AG04450 (cell line): ENCODE results near the gene CAPG. TPM values are rescaled to one million over a fixed set of nuclear protein-coding genes. Genes with fewer than 3 reads are reported as not detected.
A peak's percentile ranks its signal among the peaks of the same experiment; 100 is the strongest.

Source experiments
- CTCF ChIA-PET: fragments of 300-600, 350-600 bp; formaldehyde crosslinking; extraction: SDS; loops from one replicate; lab custom pipeline; 2022; ENCODE audit warnings: antibody characterized with exemption, inconsistent platforms; lab: Charles Lee
- POLR2A ChIA-PET: fragments of 350-600 bp; formaldehyde crosslinking; extraction: SDS; loops from one replicate; lab custom pipeline; 2021; ENCODE audit warnings: antibody characterized with exemption, inconsistent platforms; lab: Yijun Ruan, JAX
- DNase-seq: peaks from one replicate; pipeline ENCODE4 v3.0.0-alpha.2; 2011; ENCODE audit warnings: low read depth, low spot score
- H3K27ac ChIP-seq: one replicate; pipeline ENCODE4 v1.5.1; 2012; ENCODE audit warnings: low read depth, low read length, control low read depth
- H3K27me3 ChIP-seq: one replicate; pipeline ENCODE4 v1.6.0; 2012; ENCODE audit warnings: low read length; ENCODE audit not compliant: control insufficient read depth, insufficient read depth
- H3K4me3 ChIP-seq: 2 replicates; pipeline ENCODE4 v1.5.1; 2011; ENCODE audit warnings: mild to moderate bottlenecking, low read depth, low read length, control low read depth
- H3K9me3 ChIP-seq: 2 replicates; pipeline ENCODE4 v1.5.1; 2012; ENCODE audit warnings: low read length; ENCODE audit not compliant: control insufficient read depth, insufficient read depth
- CTCF ChIP-seq: IDR thresholded peaks from 2 replicates; pipeline ENCODE4 v1.5.1; 2011; ENCODE audit warnings: low read depth, low read length, control low read depth, inconsistent platforms
- polyA plus RNA-seq: library from polyadenylated mRNA; depleted of rRNA; stranded (reverse); fragments of >200 nt; gene quantifications from 2 replicates; pipeline ENCODE4 v1.2.3, GENCODE V29; 2011; rRNA removed
- small RNA-seq: library from RNA; depleted of rRNA; stranded (forward); fragments of <200 nt; gene quantifications from one replicate; pipeline ENCODE3, GENCODE V24; 2012; ENCODE audit warnings: low read depth; ENCODE audit not compliant: insufficient read length

The CAPG gene
- polyA plus RNA-seq, 1 experiment = 70.5 TPM

DNA sequence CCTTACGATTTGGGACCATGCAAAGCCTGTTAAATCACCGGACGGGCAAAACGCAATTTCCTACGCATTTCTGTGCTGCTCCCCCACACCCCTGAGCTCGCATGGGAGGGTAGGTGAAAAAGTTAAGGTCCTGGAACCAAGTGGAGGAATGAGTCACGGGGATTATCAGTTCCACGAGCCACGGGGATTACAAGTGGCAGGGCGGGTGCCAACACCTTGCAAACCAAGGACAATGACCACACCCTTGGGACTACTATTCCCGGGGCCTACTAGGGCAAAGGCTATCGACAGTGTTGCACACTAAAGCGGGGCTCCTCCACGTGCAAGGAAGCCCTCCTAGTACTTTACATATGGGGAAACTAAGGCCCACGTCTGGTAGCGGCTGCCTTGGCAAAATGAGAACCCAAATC is 56.3 kb downstream of the CAPG start:
- POLR2A ChIA-PET = interaction anchor here (0.9 to 2.7 kb wide), 16 partner anchors 8 to 258 kb away, joined by 3 to 23 read pairs (median 4); partner anchors contain the start of genes C2orf68, MAT2A, RNF181 and SH2D6
- Histone ChIP-seq H3K9me3 (no peaks in the 10 kb centered on the region), H3K4me3 (peak overlapping the region; percentile 65), H3K27me3 (no peaks in the 10 kb centered on the region), H3K27ac (peak overlapping the region; percentile 47)
- CTCF ChIA-PET = interaction anchor here (0.6 to 1.6 kb wide), 4 partner anchors 69 to 200 kb away, joined by 3 to 8 read pairs (median 4); no protein-coding TSS in a partner anchor
- no peak for DNase-seq
- no peak for TF ChIP-seq CTCF

DNA sequence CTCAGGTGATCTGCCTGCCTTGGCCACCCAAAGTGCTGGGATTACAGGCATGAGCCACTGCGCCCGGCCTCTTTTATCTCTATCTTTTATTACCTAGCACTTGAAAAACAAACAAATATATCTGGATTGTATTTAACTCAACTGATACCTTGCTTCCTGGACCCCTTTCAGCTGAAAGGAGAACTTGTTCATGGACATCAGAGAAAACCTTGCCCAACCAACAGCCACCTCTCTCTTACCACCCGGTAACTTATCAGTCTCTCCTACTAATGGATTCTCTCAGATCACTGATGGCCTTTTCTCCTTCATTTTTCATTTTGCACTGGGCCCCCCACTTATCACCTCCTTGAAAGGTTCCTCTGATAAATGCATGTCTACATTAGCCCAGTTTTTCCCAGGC is 62.6 kb downstream of the CAPG start:
- POLR2A ChIA-PET = no interaction called here
- no peak overlapping the region for H3K27ac ChIP-seq
- H3K4me3 ChIP-seq = no peak overlapping the region
- H3K27me3 ChIP-seq = no peaks in the 10 kb centered on the region
- no peak for DNase-seq
- TF ChIP-seq CTCF = no peak
- CTCF ChIA-PET = no interaction called here
- H3K9me3 ChIP-seq = no peaks in the 10 kb centered on the region

Small RNA genes lying within 50 kb of the gene (small RNA-seq; reads per million reads assigned to genes)
- gene AC062037.1 = not detected
- gene AC062037.2 = not detected
- gene RF00019 = not detected
- not detected for gene RN7SL113P
- not detected for gene RN7SL251P

Other genes starting within 250 kb of the CAPG start
- 121 and 155 TPM in 2 replicates for gene TGOLN2, start 82.4 kb downstream of the CAPG start, polyA plus RNA-seq
- 35.5 and 38.0 TPM in 2 replicates for gene RETSAT, start 55.8 kb downstream of the CAPG start, polyA plus RNA-seq
- gene ELMOD3, start 55.6 kb downstream of the CAPG start, polyA plus RNA-seq = 17.2 and 17.8 TPM in 2 replicates
- 0.10 and 0.15 TPM in 2 replicates for gene SH2D6, start 8.3 kb upstream of the CAPG start, polyA plus RNA-seq
- 362 and 409 TPM in 2 replicates for gene MAT2A, start 128.8 kb upstream of the CAPG start, polyA plus RNA-seq
- 44.0 and 53.8 TPM in 2 replicates for gene GGCX, start 151.1 kb upstream of the CAPG start, polyA plus RNA-seq
- gene VAMP8, start 167.2 kb upstream of the CAPG start, polyA plus RNA-seq = 2.6 and 3.6 TPM in 2 replicates
- gene VAMP5, start 174.1 kb upstream of the CAPG start, polyA plus RNA-seq = 100 and 123 TPM in 2 replicates
- 260 and 351 TPM in 2 replicates for gene RNF181, start 185.4 kb upstream of the CAPG start, polyA plus RNA-seq
- 11.4 and 14.5 TPM in 2 replicates for gene TMEM150A, start 192.3 kb upstream of the CAPG start, polyA plus RNA-seq
- gene C2orf68, start 201.7 kb upstream of the CAPG start, polyA plus RNA-seq = 17.8 and 19.1 TPM in 2 replicates
- 52.6 and 53.8 TPM in 2 replicates for gene USP39, start 205.8 kb upstream of the CAPG start, polyA plus RNA-seq